B cell (primary cell): Measurements from ENCODE around the gene DYNLRB2. TPM values are rescaled to one million over a fixed set of nuclear protein-coding genes. Genes with fewer than 3 reads are reported as not detected.

ENCODE experiments used
- ATAC-seq: fragments of 200-7000 bp; cut with Tn5 transposase; one replicate; pipeline ENCODE4 v1.10.0; 2021; ENCODE audit warnings: low read depth, mild to moderate bottlenecking, moderate number of reproducible peaks, moderate library complexity
- CTCF ChIA-PET: fragments of 350-600 bp; sonication (Branson Sonifier 250); formaldehyde crosslinking; loops from one replicate; lab custom pipeline; 2021; ENCODE audit warnings: antibody characterized with exemption, inconsistent platforms; lab: Charles Lee
- POLR2A ChIA-PET: fragments of 350-600 bp; sonication (Branson Sonifier 250); formaldehyde crosslinking; loops from one replicate; lab custom pipeline; 2021; ENCODE audit warnings: antibody characterized with exemption; lab: Charles Lee
- DNase-seq: peaks from one replicate; pipeline ENCODE4 v3.0.0; 2013
- H2AFZ ChIP-seq: 2 replicates; pipeline ENCODE4 v1.6.1; 2012; ENCODE audit warnings: mild to moderate bottlenecking, low read depth, low read length; ENCODE audit not compliant: insufficient read depth, poor library complexity, severe bottlenecking
- H3K27ac ChIP-seq, 2 donors: 1 replicate in 1 of 2; 2 replicates in 1 of 2; pipeline ENCODE4 v1.5.1; 2012 to 2013; ENCODE audit warnings: low read length in 2 of 2, mild to moderate bottlenecking in 2 of 2, moderate library complexity in 1 of 2
- H3K27me3 ChIP-seq, 4 experiments: fragments of 200-600 bp in 1 of 4; sonication (generic) in 1 of 4; replicated peaks in 1 of 4; 1 replicate in 2 of 4; 2 replicates in 2 of 4; pipeline versions ENCODE4 v1.6.1 to v1.7.0; 2013 to 2016; ENCODE audit warnings: low read length in 3 of 4, mild to moderate bottlenecking in 2 of 4, mixed read lengths in 1 of 4, moderate library complexity in 1 of 4; ENCODE audit not compliant: insufficient read depth in 4 of 4, control insufficient read depth in 3 of 4; ENCODE audit errors: control extremely low read depth in 1 of 4
- H3K36me3 ChIP-seq, 2 experiments: replicated peaks in 1 of 2; 1 replicate in 1 of 2; 2 replicates in 1 of 2; pipeline versions ENCODE4 v1.6.1 to v1.7.1; 2013; ENCODE audit warnings: low read length in 1 of 2; ENCODE audit not compliant: insufficient read depth in 2 of 2, control insufficient read depth in 1 of 2; ENCODE audit errors: control extremely low read depth in 1 of 2, extremely low read depth in 1 of 2
- H3K4me1 ChIP-seq, 2 donors: fragments of 200-600 bp in 1 of 2; sonication (generic) in 1 of 2; 1 replicate in 1 of 2; 2 replicates in 1 of 2; pipeline versions ENCODE4 v1.5.1 to v1.6.1; 2013 to 2017; ENCODE audit warnings: low read length in 2 of 2; ENCODE audit not compliant: control insufficient read depth in 2 of 2, insufficient read depth in 2 of 2
- H3K4me2 ChIP-seq: replicated peaks from 2 replicates; pipeline ENCODE3; 2012; ENCODE audit warnings: mild to moderate bottlenecking, low read depth, low read length; ENCODE audit not compliant: poor library complexity, severe bottlenecking
- H3K4me3 ChIP-seq, 5 experiments: fragments of 200-600 bp in 1 of 5; sonication (generic) in 1 of 5; 1 replicate in 3 of 5; 2 replicates in 2 of 5; pipeline versions ENCODE4 v1.5.1 to v1.7.0; 2011 to 2016; ENCODE audit warnings: low read length in 4 of 5, mild to moderate bottlenecking in 4 of 5, low read depth in 2 of 5, control low read depth in 1 of 5, moderate library complexity in 1 of 5; ENCODE audit not compliant: insufficient read depth in 1 of 5; ENCODE audit errors: control extremely low read depth in 1 of 5, extremely low read depth in 1 of 5
- H3K79me2 ChIP-seq: fragments of 200-600 bp; sonication (generic); one replicate; pipeline ENCODE4 v1.6.0; 2016; ENCODE audit warnings: low read length; ENCODE audit not compliant: control insufficient read depth, insufficient read depth
- H3K9ac ChIP-seq: fragments of 200-600 bp; sonication (generic); 2 replicates; pipeline ENCODE4 v1.6.1; 2017; ENCODE audit warnings: mild to moderate bottlenecking, low read length, moderate library complexity
- H3K9me3 ChIP-seq, 3 donors: one replicate each; pipeline versions ENCODE4 v1.6.1 to v1.7.1; 2013; ENCODE audit warnings: low read length in 2 of 3; ENCODE audit not compliant: control insufficient read depth in 2 of 3, insufficient read depth in 1 of 3; ENCODE audit errors: control extremely low read depth in 1 of 3
- H4K20me1 ChIP-seq: 2 replicates; pipeline ENCODE4 v1.6.0; 2012; ENCODE audit warnings: mild to moderate bottlenecking, low read length; ENCODE audit not compliant: insufficient read depth, control insufficient read depth, poor library complexity, severe bottlenecking
- H3K27ac Mint-ChIP-seq: one replicate; pipeline ENCODE4 v1.8.0; 2021; ENCODE audit warnings: mixed read lengths
- H3K27me3 Mint-ChIP-seq: one replicate; pipeline ENCODE4 v1.8.0; 2021; ENCODE audit warnings: mixed read lengths
- H3K4me1 Mint-ChIP-seq: one replicate; pipeline ENCODE4 v1.8.0; 2021; ENCODE audit warnings: mixed read lengths
- H3K4me3 Mint-ChIP-seq: one replicate; pipeline ENCODE4 v1.8.0; 2021; ENCODE audit warnings: mixed read lengths
- H3K9me3 Mint-ChIP-seq: one replicate; pipeline ENCODE4 v1.8.0; 2022; ENCODE audit warnings: mixed read lengths; ENCODE audit not compliant: insufficient read depth
- CTCF ChIP-seq: fragments of 200-600 bp; IDR thresholded peaks from one replicate; pipeline ENCODE4 v1.8.0; 2022; ENCODE audit warnings: antibody characterized with exemption, mild to moderate bottlenecking
- EZH2 ChIP-seq: IDR thresholded peaks from 2 replicates; pipeline ENCODE4 v1.6.1; 2012; ENCODE audit warnings: borderline replicate concordance, low read depth, mild to moderate bottlenecking, moderate library complexity, low read length; ENCODE audit not compliant: insufficient read depth, poor library complexity, severe bottlenecking
- WGBS: methylation state at CpG from one replicate; pipeline ENCODE4 v1.1.5; 2013; ENCODE audit warnings: missing lambda C conversion rate; ENCODE audit not compliant: insufficient coverage; 5-methylcytosine and 5-hydroxymethylcytosine counted together
- intact Hi-C: fragments of 100-400 bp; cut with micrococcal nuclease; formaldehyde crosslinking; loops from one replicate; pipeline ENCODE4 v1.10.0; 2022
- polyA plus RNA-seq: library from polyadenylated mRNA; depleted of rRNA; stranded (reverse); fragments of >200 nt; gene quantifications from 2 replicates; pipeline ENCODE4 v1.2.3, GENCODE V29; 2012
- total RNA-seq, 2 donors: library from RNA; stranded (reverse); fragments of 120-200 nt in 1 of 2; gene quantifications; 1 replicate in 1 of 2; 2 replicates in 1 of 2; pipeline versions ENCODE4 v1.2.3 to v1.2.4, GENCODE V29; 2013 to 2022

The DYNLRB2 gene
- total and polyA plus RNA-seq, 2 donors (not counting 1 experiment from before 2014, with no cell fraction given): not detected

GRCh38 chr16:80587071-80587470, 46.3 kb downstream of the DYNLRB2 start:
- Histone ChIP-seq H3K4me2 (no peak overlapping the region), H3K79me2 (no peaks in the 10 kb centered on the region), H4K20me1 (no peaks in the 10 kb centered on the region), H3K4me1 (peaks cover 7 to 9% of the 10 kb centered on the region in 2 donors), H3K27ac (no peak overlapping the region), H3K9me3 (peaks cover 0 to 4% (median 0%) of the 10 kb centered on the region in 3 donors), H3K36me3 (no peaks in the 10 kb centered on the region), H3K27me3 (no peaks in the 10 kb centered on the region), H3K4me3 (no peak overlapping the region), H3K9ac (no peak overlapping the region), H2AFZ (no peak overlapping the region)
- Mint-ChIP-seq H3K4me3 (no peak overlapping the region), H3K27me3 (no peaks in the 10 kb centered on the region), H3K4me1 (peaks cover 12% of the 10 kb centered on the region), H3K27ac (no peak overlapping the region), H3K9me3 (no peaks in the 10 kb centered on the region)
- no peak for DNase-seq
- POLR2A ChIA-PET: no interaction called here
- WGBS: 80% methylated on average over 1 of the region's 4 CpGs
- CTCF ChIA-PET: no interaction called here
- no peak for ATAC-seq
- intact Hi-C loops: no loop called here
- TF ChIP-seq EZH2 (no peak), CTCF (no peak)

GRCh38 chr16:80591071-80591915, 50.5 kb downstream of the DYNLRB2 start:
- ChIA-PET CTCF (no interaction called here), POLR2A (no interaction called here)
- intact Hi-C loops: no loop called here
- H3K4me1 Mint-ChIP-seq: peaks cover 14% of the 10 kb centered on the region
- H3K27ac ChIP-seq: no peak overlapping the region
- peaks cover 0 to 3% (median 0%) of the 10 kb centered on the region in 4 experiments for H3K27me3 ChIP-seq
- H3K36me3 ChIP-seq: no peaks in the 10 kb centered on the region
- peaks cover 5% of the 10 kb centered on the region for H3K27me3 Mint-ChIP-seq
- H3K9ac ChIP-seq: no peak overlapping the region
- ATAC-seq: no peak
- no peak for DNase-seq
- no peaks in the 10 kb centered on the region for H3K79me2 ChIP-seq
- peaks cover 7 to 9% of the 10 kb centered on the region in 2 donors for H3K4me1 ChIP-seq
- peaks cover 0 to 4% (median 0%) of the 10 kb centered on the region in 3 donors for H3K9me3 ChIP-seq
- no peak overlapping the region for H3K27ac Mint-ChIP-seq
- peaks cover 2% of the 10 kb centered on the region for H3K9me3 Mint-ChIP-seq
- H2AFZ ChIP-seq: no peak overlapping the region
- H3K4me3 ChIP-seq: no peak overlapping the region
- no peak overlapping the region for H3K4me3 Mint-ChIP-seq
- H4K20me1 ChIP-seq: no peaks in the 10 kb centered on the region
- TF ChIP-seq EZH2: no peak
- no peak for TF ChIP-seq CTCF
- H3K4me2 ChIP-seq: no peak overlapping the region
- 61% methylated on average over 5 of the region's 7 CpGs for WGBS
